AG08396 (cell line): Measurements from ENCODE around the gene AMDHD1.
"Not testable (repeated sequence)": the region's sequence is repeated elsewhere in the genome, so short reads cannot be mapped to it uniquely, and the experiment has no call there.

Experiments used
- DNase-seq: peaks from one replicate; pipeline ENCODE4 v3.0.0; 2012; ENCODE audit warnings: low spot score, mixed read lengths

AMDHD1 gene

GRCh38 chr12:95963096-95963495 is 20.0 kb downstream of the AMDHD1 start:
- no peak for DNase-seq

DNA sequence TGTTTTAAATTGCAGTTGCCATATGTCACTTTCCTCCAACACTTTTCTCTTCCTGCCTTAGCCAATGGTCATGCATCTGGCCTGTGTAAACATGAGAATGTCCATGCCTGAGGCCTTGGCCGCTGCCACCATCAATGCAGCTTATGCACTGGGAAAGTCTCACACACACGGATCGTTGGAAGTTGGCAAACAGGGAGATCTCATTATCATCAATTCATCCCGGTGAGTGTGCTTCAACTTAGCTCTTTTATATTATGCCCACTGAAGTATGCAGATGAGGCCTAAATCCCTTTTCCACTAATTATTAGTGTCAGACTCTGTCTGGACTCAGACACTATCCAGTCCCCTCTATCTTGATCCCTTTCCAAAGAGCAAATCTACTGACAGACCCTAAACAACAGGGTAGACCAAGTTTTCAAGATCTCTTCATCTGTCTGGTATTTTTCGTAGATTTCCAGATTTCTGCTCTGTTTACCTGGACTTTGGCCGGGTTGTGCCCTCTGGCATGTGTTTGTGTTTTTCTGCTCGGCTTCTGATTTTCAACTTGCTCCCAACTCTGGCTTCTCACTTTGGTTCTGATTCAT is 23.2 kb downstream of the AMDHD1 start:
- no peak for DNase-seq

GRCh38 chr12:95967301-95967700 is 24.2 kb downstream of the AMDHD1 start:
- no peak for DNase-seq

DNA sequence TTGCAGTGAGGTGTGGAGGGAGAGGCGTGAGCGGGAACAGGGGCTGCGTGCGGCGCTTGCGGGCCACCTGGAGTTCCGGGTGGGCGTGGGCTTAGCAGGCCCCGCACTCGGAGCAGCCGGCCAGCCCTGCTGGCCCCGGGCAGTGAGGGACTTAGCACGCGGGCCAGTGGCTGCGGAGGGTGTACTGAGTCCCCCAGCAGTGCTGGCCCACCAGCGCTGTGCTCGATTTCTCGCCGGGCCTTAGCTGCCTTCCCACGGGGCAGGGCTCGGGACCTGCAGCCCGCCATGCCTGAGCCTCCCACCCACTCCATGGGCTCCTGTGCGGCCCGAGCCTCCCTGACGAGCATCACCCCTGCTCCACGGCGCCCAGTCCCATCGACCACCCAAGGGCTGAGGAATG is 26.0 kb downstream of the AMDHD1 start:
- not testable (repeated sequence) for DNase-seq

DNA sequence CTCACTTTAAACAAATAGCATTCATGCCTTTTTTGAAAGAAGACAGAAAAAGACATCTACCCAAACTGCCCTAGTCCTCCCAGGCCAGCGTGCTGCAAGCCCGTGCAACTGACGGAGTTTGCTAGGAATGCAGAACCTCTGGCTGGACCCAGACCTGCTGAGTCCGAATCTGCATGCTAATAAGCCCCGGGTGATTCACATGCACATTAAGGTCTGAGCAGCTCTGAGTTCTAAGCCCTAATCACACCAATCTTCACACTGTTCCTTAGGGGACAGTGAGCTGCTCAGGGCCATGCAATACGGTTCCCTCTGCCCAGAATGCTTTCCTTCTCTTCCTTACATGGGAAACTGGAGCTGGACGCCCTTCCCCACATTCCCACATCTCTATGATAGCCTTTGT is 27.8 kb downstream of the AMDHD1 start:
- no peak for DNase-seq

GRCh38 chr12:95972832-95973456 is 29.8 kb downstream of the AMDHD1 start:
- no peak for DNase-seq

DNA sequence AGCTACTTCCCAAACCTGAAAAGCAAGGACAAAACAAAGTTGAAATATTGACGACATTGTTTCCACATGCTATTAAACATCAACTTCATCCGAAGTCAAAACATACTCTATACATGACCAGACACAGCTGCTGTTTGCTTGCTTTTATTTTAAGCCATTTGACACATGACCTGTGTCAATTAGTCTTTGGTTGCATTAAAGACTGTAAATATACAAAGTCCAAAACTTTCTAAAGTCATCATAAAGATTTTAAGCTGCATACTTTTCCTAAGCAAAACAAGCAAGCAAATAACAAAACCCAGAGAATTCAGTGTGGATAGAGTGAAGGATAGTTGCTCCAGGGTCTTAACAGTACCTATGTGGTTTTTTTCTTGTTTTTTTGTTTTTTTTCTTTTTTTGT is 31.2 kb downstream of the AMDHD1 start:
- no peak for DNase-seq

DNA sequence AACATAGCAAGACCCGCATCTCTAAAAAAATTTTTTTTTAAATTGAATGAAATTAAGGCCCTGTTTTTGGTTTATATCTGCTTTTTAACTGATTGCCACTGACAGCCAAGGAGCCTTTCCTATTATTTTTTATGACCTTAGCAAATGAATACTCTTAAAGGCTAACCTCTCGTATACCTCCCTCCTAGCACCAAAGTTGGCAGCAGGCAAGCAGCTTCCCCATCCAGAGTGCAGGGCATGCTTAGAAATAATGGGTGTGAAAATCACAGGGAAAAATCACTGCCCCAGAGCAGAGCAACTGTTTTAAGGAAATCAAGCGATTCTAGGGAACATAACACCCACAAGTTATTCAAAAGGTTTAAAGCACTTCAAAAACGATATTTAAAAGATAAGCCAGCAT is 32.4 kb downstream of the AMDHD1 start:
- DNase-seq = no peak

DNA sequence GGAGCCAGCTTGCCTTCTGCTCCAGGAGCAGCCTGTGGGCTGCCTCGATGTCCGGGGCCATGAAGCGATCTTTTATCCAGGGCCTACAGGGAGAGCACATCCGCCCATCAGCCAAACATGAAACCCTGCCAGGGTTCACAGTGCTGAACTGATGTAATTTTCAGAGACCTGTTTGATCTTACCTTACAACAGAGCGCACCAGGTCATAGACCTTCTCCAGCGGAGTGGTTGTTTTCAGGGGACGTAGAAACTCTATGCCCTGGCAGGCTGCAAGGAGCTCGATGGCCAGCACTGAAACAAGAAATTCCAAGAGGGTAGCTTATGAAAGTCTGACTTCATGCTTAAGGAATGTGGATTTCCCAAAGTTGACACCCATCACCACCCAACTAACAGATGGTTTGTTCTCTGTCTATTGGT is 33.3 kb downstream of the AMDHD1 start:
- DNase-seq = peak; percentile 34

GRCh38 chr12:95977764-95978305 is 34.7 kb downstream of the AMDHD1 start:
- DNase-seq = no peak

DNA sequence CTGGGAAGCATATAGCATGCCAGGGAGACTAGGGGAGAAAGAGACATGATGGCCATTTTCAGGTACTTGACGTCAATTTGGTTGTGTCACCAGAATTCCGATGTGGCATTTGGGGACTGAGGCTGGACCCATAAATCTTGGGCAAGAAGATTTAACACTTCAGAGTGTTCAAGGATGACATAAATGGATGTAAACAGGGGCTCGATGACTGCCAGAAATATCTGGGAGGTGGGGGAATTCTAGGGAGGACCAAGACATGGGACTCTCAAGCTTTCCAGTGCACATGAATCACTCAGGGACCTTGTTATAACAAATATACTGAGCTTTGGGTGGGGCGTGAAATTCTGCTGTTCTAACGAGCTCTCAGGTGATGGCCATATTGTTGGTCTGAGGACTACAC is 35.2 kb downstream of the AMDHD1 start:
- DNase-seq = no peak

DNA sequence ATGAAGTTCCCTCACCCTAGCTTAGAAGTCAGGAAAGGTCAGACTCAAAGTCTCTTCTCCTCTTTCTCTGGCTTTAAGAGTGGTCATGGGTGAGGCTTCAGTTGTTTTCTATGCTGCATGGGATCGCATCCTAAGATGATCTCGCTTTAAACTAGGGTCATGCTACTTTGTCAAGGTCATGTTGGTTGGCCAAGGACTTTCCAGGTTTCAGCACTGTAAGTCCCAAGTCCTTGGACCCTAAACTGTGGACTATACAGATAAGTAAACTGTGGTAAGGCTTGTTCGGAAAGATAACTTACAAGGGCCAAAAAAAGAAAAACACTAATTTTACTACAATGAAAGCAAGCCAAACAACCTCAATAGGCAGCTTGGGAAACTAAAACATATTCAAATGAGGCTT is 35.6 kb downstream of the AMDHD1 start:
- no peak for DNase-seq

DNA sequence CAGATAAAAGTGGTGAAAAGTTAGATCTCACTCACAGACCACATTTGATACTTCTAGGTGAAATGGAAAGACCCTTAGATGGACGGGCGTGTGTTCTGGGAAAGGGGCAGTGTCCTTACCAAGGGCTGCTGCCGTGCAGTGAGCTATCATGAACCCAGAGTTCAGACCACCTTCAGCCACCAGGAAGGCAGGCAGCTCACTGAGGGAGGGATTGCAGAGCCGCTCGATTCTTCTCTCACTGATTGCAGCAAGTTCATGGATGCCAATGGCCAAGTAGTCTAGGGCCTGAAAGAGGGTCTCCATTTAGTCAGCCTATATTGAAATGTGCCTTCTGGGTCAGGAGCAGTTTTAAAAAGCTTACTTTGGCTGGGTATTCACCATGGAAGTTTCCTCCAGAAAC is 37.3 kb downstream of the AMDHD1 start:
- no peak for DNase-seq

DNA sequence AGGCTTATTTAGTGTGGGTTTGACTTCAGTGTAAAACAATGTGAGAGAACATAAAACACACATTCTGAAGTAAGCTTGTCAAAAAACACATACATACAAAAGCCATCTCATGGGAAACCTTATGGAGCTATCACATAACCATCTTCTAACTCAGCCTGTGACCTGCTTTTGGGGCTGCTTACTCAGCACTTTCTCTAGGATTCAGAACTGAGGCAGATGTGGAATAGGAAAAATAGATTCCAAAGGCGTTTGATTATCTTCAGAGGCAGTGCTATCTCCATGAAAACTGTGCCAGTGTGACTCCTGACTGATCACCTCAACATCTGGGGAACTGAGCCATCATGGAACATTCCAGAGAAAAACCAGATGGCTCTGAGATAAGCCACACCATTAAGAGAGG is 39.5 kb downstream of the AMDHD1 start:
- no peak for DNase-seq

DNA sequence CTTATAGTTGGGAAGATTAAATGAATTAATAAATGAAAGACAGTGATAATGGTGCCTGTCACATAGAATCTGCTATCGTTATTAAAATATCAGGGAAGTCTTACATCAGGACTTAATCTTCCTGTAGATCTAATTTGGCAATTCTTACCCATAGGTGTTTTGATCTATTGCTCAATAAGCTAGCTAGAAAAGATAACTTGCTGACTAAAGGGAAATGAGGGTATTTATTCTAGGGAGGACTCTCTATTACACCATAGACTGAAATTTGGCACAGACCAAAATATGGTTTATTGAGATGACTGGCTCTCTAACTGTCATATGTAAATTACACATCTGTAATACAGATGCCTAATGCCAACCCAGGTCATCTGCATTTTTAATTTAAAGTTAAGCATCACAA is 41.6 kb downstream of the AMDHD1 start:
- DNase-seq = no peak

DNA sequence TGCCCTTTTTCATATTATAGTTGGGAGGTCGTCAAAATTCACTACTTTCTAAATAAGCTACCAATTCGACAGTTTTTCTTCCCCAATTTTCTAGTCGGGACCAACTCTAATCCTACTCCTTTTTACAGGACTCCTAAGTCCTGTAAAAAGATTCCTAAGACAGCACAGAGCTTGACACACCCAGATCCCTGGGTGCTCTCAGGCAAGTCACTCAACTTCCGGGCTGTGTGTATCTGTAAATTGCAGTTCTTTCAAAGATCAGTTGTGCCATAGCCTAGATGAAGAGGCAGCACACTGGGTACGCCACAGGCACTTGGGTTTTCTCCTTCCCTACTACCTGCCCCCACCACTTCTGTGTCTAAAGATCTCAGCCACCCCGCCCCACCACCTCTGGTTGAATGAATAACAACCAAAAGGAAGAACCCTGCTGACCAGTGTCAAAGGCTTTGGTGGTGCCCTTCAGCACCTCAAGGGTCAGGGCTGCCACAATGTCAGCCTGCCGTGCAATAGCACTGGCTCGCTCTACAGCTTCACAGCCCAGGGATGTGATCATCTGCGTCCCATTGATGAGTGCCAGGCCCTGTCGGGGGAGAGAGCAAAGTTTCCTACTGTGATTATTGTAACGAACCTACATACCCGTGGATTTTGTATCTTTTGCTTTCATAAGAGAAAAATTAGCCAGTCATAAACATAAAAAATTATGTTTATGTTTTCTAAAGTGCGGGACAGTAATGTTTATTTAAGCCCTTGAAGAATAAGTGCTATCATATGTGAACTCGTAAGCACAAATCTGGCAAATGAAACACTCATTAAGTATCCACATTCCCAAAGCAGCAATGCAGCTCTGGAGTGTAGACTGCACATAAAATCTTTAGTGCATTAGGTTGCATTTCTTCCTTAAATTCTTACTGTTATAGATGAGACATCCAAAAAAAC is 43.8 kb downstream of the AMDHD1 start:
- no peak for DNase-seq

GRCh38 chr12:95988506-95989275 is 45.6 kb downstream of the AMDHD1 start:
- no peak for DNase-seq

DNA sequence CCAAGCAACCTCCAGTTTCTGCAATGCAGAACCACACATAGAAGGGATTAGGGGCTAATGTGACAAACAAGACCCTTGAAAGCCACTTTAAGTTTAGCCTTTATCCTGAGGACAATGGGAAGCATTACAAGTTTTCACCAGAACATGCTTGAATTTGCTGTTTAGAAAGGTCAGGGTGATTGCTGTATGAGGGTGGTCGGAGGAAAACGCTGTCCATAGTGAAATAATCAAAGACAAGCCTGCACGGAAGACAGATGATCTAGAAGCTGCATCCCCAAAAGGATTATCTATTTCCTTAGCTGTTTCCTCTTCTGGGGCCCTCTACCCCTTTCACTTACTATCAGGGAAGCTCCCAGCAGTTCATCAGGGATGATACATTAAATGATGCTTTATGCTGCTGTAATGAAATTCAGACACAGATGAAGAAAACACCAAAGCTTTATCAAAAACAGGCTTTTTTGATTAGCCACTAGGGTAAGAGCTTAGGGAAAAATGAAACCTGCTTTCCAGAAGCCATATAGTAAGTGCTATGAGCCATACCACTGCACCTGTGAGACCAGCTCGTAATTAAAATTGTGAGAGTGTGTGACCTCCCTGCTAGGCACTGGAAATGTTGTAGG is 46.5 kb downstream of the AMDHD1 start:
- no peak for DNase-seq

DNA sequence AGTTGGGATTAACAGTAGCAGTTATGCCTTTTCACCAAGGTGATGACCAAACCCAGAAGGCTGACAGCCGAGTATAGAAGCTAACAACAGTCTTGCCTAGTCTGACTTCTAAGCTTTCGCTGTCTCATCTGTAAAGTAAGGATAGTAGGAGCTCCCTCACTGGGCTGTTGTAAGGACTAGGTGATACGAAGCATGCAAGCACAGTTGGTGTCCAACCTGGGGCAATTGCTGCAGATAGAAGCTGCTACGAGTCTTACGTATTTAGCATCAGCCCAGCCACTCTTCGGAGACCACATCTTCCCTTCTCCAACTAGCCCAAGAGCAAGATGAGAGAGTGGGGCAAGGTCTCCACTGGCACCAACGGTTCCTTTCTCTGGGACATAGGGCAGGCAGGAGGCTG is 47.0 kb downstream of the AMDHD1 start:
- DNase-seq = no peak

DNA sequence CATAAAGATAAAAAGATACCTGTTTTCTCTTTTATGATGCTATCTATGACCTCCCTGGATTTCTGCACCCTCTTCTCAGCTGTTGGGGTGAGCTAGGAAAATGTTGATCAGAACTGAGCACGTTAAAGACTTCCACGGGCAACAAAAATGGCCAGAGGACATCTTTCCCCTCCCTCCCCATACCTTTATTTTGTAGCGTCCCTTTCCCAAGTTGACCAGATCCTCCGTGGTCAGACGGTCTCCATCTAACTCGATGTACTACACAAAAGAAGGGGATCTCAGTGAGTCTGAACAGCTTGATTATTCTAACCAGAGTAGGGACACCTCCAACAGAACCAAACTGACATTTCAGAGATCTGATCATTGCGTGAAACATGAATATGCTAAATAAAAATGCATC is 50.8 kb downstream of the AMDHD1 start:
- DNase-seq = no peak

DNA sequence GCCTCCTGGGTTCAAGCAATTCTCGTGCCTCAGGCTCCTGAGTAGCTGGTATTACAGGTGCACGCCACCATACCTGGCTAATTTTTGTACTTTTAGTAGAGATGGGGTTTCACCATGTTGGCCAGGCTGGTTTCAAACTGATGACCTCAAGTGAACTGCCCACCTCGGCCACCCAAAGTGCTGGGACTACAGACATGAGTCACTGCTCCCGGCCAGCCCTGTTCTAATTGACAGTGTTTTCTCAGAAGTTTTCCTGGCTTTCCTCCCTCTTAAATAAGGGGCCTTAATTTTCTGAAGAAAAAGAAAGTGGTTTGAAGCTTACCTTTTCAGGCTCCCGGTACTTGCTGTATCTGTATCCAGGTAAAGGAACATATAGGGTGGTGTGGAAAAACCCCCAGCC is 51.3 kb downstream of the AMDHD1 start:
- no peak for DNase-seq
